Dermis microvascular lymphatic vessel endothelial cell (primary cell): ENCODE results near the gene SIVA1. TPM values are rescaled to one million over a fixed set of nuclear protein-coding genes. Genes with fewer than 3 reads are reported as not detected.
A peak's percentile ranks its signal among the peaks of the same experiment; 100 is the strongest.

Source experiments
- DNase-seq, 2 donors: peaks; one replicate each; pipeline versions ENCODE4 v3.0.0 to v3.0.0-alpha.2; 2010; ENCODE audit warnings: low read depth in 2 of 2
- total RNA-seq: library from RNA; depleted of rRNA; stranded (reverse); fragments of >200 nt; gene quantifications from 2 replicates; pipeline ENCODE4 v1.2.1, GENCODE V29; 2014

The SIVA1 gene
- total RNA-seq, 1 donor from 2014 or later, result 97.4 TPM

GRCh38 chr14:104795781-104796686 lies 43.1 kb downstream of the SIVA1 start:
- peak in 1 of 2 donors; percentile 49 for DNase-seq

- no peak for DNase-seq
Measured at GRCh38 chr14:104796687-104797081, 43.7 kb downstream of the SIVA1 start.

DNA sequence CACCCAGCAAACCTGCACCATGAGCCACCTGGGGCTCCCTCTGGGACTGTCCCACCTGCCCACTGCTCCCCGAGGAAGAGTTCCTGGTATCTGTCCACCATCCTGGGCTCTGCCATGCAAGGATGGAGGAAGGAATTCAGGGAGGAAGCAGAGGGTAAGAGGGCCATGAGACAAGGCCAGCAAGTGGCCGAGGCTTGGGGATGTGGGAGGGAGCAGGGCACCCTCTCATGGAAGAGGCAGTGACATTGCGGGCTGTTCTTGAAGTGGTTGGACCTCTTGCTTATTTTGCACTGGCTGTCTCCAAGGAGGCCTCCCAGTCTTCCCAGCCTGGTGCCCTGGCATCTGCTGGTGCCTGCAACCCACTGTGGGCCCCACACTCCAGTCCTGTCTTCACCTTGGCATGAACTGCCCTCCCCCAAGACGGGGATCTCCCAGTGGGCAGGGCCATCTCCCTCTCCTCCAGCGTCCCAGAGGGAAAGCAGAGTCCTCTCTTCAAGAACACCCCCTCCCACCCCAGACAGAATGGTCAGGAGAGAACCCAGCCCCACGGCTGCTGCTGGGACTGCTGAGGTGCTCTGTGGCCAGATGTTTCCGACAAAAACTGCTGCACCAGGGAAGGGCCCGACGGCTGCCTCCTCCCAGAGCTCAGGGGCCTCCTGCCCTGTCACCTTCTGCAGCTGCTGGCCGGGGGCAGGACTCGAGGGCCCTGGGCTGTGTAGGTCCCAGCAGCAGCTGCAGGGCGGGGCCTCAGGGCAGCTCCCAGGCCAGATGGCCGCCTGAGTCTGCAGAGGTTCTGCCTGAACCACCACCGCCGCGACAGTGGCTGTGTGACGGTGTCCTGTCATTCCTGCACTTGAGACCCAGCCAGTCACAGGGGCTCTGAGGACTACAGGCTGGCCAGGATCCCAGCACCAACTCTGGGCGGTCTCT lies 44.4 kb downstream of the SIVA1 start:
- DNase-seq, result no peak

DNA sequence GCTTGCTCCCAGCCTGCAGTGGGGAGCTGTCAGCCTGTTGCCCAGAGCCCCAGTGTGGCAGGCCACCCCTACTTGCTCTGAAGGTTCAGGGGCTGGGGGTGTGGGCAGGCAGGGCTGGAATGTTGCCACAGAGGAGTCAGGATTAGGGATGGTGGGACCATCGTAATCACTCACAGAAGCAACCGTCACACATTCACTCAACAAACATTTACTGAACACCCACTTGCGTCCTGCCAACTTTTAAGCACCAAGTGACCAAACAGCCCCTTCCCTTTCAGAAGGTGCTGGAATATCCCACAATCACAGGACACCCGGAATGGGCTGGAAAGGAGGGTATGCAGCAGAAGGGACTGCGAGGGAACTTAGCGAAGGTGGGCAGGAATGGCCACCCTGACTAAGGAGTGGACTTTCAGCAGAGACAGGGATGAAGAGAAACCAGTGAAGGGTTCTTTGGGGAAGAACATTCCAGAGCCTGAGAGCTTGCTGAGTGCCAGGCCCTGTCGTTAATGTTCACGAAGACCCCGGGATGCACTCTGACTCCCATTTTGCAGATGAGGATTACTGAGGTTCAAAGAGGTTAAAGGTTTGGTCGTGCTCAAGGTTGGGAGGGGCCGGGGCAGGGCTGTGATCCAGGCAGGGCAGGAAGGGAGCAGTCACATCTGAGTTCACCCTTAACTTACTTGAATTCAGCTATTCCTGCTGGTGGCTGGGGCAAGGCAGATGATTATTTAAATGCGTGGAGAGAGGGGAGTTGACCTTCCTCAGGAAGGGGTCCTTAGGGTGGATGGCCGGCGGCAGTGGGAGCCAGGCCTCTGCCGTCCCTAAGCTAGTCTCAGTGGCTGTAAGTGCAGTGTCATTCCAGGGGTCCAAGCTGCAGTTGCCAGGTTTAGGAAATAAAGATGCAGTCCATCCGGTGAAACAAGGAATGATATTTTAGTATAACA lies 45.6 kb downstream of the SIVA1 start:
- DNase-seq, result no peak

DNA sequence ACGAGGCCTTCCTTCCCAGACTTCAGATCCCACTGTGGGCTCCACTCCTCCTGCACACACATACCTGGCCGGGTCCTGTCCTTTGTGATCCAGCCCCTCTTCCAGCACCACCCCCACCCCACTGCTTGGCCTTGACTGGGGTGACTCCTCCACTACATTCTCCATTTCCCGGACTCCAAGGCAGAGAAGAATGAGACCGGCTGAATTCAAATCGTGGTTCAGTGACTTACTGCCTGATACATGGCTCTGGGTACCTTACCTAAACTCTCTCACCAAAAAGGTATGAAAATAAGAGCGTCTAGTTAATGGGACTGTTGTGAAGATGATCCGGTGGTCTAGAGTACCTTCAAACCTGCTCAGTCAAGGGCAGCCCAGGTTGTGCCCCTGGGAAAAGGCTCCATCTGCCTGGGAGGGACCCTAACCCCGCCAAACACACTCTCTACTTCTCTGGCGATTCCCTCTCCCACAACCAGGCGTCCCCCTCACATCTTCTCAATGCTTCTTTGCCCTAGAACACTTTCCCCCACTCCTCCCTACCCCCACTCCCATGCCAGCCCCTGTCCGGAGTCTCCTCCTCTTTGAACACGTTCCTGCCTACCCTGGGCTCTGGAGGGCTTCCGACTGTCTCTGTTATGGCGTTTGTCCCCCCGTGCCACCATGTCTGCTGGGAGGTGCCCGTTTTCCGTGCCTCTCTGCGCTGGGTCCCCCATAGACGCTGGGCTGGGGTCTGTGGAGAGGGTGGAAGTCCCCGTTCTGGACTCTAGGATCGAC lies 46.5 kb downstream of the SIVA1 start:
- DNase-seq, result peak in 1 of 2 donors; percentile 27

DNA sequence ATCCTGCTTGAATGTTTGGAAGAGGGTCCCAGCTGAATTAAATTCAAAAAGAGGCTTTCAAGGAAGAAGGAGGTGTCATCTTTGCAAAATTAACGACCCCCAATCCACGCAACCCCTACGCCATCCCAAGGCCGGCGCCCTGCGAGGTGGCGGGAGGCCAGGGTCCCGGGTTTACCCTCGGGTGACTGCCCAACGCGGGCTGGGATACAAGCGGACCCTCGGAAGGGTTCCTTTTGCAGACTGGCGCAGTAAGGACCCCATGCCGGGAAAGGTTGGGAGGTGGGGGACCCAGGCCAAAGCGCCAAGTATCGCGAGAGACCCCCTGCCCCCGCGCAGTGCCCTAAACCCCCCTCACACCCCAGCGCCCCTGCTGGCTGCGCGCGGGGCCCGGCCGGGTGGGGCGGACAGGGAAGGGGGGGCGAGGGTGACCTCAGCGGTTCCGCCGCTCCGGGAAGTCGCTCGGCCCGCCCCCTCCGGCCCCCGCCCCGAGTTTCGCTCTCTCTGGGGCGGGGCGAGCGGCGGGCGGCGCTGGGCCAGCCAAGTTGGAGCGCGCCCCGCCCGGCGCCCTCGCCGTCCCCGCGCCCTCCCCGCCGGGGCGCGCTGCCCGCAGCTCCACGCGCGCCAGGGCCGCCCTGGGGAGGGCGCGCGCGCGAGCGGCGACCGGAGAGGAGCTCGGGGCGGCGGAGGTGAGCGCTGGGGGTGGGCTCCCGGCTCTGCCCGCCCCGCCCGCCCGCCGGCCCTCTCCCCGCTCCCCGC lies 47.2 kb downstream of the SIVA1 start:
- peak in 1 of 2 donors; percentile 82 for DNase-seq

DNA sequence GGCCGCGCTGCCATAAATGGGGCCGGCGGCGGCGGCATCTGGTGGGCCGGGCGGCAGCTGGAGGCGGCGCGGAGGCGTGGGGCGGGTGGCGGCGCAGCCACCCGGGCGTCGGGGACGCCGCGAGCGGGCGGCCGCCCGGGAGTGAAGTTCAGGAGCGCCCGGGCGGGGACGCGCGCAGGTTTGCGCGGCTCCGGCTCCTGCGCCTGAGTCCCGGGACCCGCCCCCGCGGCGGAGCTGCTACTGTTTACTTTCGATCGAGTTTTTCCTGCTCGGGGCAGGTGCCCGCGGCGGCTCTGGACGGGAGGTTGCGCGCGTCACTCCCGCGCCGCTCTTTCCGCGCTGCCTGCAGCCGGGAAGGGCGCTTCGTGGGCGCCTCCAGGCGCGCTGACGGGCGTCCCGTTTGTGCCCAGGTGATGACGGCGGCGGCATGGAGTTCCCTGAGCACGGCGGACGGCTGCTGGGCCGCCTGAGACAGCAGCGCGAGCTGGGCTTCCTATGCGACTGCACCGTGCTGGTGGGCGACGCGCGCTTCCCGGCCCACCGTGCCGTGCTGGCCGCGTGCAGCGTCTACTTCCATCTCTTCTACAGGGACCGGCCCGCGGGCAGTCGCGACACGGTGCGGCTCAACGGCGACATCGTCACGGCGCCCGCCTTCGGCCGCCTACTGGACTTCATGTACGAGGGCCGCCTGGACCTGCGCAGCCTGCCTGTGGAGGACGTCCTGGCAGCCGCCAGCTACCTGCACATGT lies 48.0 kb downstream of the SIVA1 start, which contains the start of gene ZBTB42:
ZBTB42 (plus strand) TSS at position 331 of the 749 bp plus-strand sequence; CDS start at position 428, 97 bp downstream.
- peak in 1 of 2 donors; percentile 63 for DNase-seq

DNA sequence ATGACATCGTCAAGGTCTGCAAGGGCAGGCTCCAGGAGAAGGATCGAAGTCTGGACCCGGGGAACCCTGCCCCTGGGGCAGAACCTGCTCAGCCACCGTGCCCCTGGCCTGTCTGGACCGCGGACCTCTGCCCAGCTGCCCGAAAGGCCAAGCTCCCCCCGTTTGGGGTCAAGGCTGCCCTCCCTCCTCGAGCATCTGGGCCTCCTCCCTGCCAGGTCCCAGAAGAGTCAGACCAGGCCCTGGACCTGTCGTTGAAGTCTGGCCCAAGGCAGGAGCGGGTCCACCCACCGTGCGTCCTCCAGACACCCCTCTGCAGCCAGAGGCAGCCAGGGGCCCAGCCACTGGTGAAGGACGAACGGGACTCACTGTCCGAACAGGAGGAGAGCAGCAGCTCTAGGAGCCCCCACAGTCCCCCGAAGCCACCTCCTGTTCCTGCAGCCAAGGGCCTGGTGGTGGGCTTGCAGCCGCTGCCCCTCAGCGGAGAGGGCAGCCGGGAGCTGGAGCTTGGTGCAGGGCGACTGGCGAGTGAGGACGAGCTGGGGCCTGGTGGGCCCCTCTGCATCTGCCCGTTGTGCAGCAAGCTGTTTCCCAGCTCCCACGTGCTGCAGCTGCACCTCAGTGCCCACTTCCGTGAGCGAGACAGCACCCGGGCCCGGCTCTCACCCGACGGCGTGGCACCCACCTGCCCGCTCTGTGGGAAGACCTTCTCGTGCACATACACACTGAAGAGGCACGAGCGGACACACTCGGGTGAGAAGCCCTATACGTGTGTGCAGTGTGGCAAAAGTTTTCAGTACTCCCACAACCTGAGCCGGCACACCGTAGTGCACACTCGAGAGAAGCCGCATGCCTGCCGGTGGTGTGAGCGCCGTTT lies 48.8 kb downstream of the SIVA1 start:
- DNase-seq, result no peak

DNA sequence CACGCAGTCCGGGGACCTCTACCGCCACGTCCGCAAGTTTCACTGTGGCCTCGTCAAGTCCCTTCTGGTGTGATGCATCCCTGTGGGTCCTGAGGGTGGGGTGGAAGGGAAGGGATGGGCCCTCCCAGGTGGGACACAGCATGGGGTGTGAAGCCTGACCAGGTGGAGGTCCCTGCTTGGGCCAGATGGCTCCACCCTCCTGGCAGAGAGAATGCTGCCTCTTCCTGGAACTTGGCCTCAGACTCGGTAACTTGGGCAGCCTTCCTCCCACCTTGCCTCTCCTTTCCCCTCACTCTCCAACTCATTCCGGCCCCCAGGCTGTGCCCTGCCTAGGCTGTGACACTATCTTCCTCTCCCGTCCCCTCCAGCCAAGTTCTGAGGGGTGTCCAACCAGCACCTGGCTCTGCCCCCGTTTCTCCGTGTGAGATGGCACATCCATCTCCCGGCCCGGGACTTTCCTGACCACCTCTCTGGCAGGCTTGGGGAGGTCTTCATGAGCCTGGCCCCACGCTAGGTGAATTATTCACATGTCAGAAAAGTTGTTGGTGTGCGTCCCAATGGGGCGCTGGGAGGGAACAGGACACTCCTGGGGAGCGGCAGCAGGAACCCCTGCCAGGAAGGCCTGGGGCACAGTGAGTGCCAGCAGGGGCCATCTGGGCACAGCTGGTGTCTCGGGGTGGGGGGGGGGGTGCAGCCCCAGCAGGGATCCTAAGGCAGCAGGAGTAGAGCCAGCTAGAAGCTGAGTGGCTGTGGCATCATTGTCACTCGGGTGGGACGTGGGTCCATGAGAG lies 49.6 kb downstream of the SIVA1 start:
- no peak for DNase-seq

DNA sequence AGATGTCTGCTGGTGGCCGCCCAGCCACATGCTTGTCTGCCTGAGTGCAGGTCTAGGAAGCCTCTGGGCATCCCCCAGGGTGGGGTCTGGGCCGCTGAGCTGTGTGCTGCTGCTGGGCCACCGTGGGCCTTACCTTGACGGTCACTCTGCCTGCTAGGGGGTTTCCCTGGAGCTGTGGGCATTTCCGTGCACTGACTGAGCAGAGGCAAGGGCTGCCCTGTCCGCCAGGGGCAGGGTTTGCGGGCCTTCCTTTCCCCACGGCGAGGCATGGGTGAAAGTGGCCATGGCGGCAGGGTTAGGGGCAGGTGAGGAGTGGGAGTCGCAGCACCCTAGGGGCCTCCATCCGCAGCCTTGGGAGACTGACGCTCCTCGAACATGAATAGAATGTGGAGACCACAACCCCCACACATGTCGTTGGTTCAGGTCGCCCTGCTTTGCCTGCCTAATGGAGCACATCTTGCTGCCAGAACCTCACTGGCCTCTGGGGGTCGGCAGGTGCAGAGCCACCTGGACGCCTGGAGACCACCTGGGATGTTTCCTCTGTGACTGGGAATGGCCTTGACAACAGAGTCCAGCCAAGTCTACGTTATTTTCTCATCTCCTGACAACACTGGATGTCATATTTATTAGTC lies 50.4 kb downstream of the SIVA1 start:
- DNase-seq, result no peak

DNA sequence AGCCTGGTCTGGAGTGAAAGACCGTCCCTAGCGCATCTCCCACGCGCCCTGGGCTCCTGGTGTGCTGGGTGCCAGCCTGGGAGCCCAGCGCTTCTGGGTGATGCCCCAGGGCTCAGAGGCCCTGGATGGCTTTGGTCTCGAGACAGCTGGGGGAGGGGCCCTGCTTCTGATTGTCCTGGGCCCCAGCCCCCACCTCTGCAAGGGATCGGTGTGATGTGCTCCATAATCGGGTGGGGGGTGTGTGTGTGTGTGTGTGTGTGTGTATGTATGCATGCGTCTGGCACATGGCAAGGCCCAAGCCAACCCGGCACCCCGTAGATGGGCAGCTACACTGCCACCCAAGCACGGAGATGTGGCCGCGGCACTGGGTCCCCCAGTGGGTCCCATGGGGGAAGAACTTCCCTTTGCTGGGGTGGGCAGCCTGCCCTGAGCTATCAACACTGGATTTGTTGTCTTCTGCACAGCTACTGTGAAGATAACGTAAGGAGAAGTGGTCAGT lies 51.0 kb downstream of the SIVA1 start:
- no peak for DNase-seq

DNA sequence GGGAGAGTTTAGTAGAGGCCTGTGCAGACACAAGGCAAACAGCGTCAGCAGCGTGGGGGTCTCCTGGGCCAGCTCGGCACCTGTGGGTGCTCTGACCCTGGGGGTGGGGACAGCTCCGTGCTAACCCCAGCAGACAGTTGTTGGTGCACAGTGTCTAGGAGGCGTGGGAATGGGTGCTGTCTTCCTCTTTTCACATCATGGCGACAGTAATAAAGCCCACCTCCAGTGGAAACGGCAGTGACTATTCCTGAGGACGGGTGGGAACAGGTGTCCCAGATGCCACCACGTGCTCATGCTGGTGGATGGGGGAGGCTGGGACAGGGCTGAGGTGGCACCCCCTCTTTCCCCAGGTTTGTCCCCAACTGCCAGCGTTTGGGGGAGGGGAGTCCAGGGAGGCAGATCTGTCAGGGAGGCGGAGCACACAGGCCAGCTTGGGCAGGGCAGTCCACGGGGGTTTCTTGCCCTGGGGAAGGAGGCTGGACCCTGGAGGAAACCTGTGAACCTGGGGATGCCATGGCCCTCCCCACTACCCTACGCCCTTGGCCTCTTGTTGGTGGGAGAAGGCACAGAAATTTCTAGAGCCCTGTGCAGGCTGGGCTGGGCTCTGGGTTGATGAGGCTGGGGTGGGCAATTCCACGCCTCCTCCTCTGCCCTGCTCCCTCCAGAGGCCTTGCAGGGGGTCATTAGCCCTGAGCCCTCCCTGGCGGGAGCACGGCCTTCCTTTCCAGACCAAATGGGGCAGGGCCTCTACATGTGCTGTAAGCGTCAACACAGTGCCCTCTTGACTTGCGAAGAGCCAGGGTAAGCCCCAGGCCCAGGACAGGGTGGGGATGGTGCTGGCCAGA lies 51.8 kb downstream of the SIVA1 start:
- no peak for DNase-seq

GRCh38 chr14:104805326-104805678 lies 52.4 kb downstream of the SIVA1 start:
- no peak for DNase-seq

GRCh38 chr14:104805941-104806624 lies 53.1 kb downstream of the SIVA1 start:
- DNase-seq, result no peak
